Osteocyte (in vitro differentiated cells): ENCODE data around the gene ACTG1. TPM values are rescaled to one million over a fixed set of nuclear protein-coding genes. Genes with fewer than 3 reads are reported as not detected.

Experiments used
- DNase-seq: peaks from one replicate; pipeline ENCODE4 v3.0.0; 2021; ENCODE audit warnings: mixed read lengths; ENCODE audit not compliant: unreplicated experiment; ENCODE audit errors: extremely low spot score
- H3K27ac Mint-ChIP-seq: one replicate; pipeline ENCODE4 v1.8.0; 2021; ENCODE audit warnings: mild to moderate bottlenecking, mixed read lengths; ENCODE audit not compliant: unreplicated experiment
- H3K27me3 Mint-ChIP-seq: one replicate; pipeline ENCODE4 v1.8.0; 2021; ENCODE audit warnings: mixed read lengths; ENCODE audit not compliant: unreplicated experiment
- H3K36me3 Mint-ChIP-seq: one replicate; pipeline ENCODE4 v1.8.0; 2021; ENCODE audit warnings: mixed read lengths; ENCODE audit not compliant: unreplicated experiment
- H3K4me1 Mint-ChIP-seq: one replicate; pipeline ENCODE4 v1.8.0; 2021; ENCODE audit warnings: mixed read lengths; ENCODE audit not compliant: unreplicated experiment
- H3K4me3 Mint-ChIP-seq: one replicate; pipeline ENCODE4 v1.8.0; 2021; ENCODE audit warnings: mild to moderate bottlenecking, moderate library complexity, mixed read lengths; ENCODE audit not compliant: unreplicated experiment
- H3K9me3 Mint-ChIP-seq: one replicate; pipeline ENCODE4 v1.8.0; 2021; ENCODE audit warnings: mixed read lengths; ENCODE audit not compliant: unreplicated experiment
- CTCF ChIP-seq: fragments of 200-600 bp; sonication (generic); IDR thresholded peaks from 2 replicates; pipeline ENCODE4 v1.5.0; 2021; ENCODE audit warnings: antibody characterized with exemption, mild to moderate bottlenecking, moderate library complexity
- total RNA-seq: library from RNA; stranded (reverse); gene quantifications from 2 replicates; pipeline ENCODE4 v1.2.1, GENCODE V29; 2021

ACTG1 gene
- total RNA-seq, 1 donor from 2014 or later, result 4,267 TPM

GRCh38 chr17:81552244-81553017, 39.8 kb upstream of the ACTG1 start, which contains the start of gene FAAP100:
Gene FAAP100, minus strand, starts transcription at chr17:81552353. Its CDS starts 23 bp downstream, at chr17:81552330.
- TF ChIP-seq CTCF, result no peak
- H3K4me1 Mint-ChIP-seq, result peaks cover 52% of the 10 kb centered on the region
- peak within 1 kb of the TSS; percentile 93 for H3K27ac Mint-ChIP-seq
- no peaks in the 10 kb centered on the region for H3K27me3 Mint-ChIP-seq
- peak; percentile 94 for DNase-seq
- H3K4me3 Mint-ChIP-seq, result peak within 1 kb of the TSS; percentile 85
- no peaks in the 10 kb centered on the region for H3K9me3 Mint-ChIP-seq
- H3K36me3 Mint-ChIP-seq, result peaks cover 18% of the 10 kb centered on the region

- Mint-ChIP-seq H3K27ac (peak overlapping the region; percentile 65), H3K4me3 (peak overlapping the region; percentile 85), H3K4me1 (peaks cover 49% of the 10 kb centered on the region), H3K9me3 (no peaks in the 10 kb centered on the region), H3K36me3 (peaks cover 14% of the 10 kb centered on the region), H3K27me3 (no peaks in the 10 kb centered on the region)
- peak; percentile 87 for DNase-seq
- TF ChIP-seq CTCF, result no peak
Observed at GRCh38 chr17:81551458-81552243, 39.1 kb upstream of the ACTG1 start.

GRCh38 chr17:81550830-81551457, 38.3 kb upstream of the ACTG1 start:
- no peak for DNase-seq
- Mint-ChIP-seq H3K27ac (peak overlapping the region; percentile 65), H3K4me1 (peaks cover 43% of the 10 kb centered on the region), H3K36me3 (peaks cover 19% of the 10 kb centered on the region), H3K9me3 (no peaks in the 10 kb centered on the region), H3K27me3 (no peaks in the 10 kb centered on the region), H3K4me3 (peak overlapping the region; percentile 85)
- no peak for TF ChIP-seq CTCF

- peaks cover 19% of the 10 kb centered on the region for H3K36me3 Mint-ChIP-seq
- peak overlapping the region; percentile 18 for H3K27ac Mint-ChIP-seq
- H3K27me3 Mint-ChIP-seq, result no peaks in the 10 kb centered on the region
- DNase-seq, result no peak
- peak overlapping the region; percentile 85 for H3K4me3 Mint-ChIP-seq
- TF ChIP-seq CTCF, result no peak
- H3K4me1 Mint-ChIP-seq, result peaks cover 42% of the 10 kb centered on the region
- H3K9me3 Mint-ChIP-seq, result no peaks in the 10 kb centered on the region
Observed at GRCh38 chr17:81550285-81550684, 37.7 kb upstream of the ACTG1 start.
